Gastrocnemius medialis (tissue), 4 donors: ENCODE data around the gene SUPT7L. TPM values are rescaled to one million over a fixed set of nuclear protein-coding genes. Genes with fewer than 3 reads are reported as not detected.
A peak's percentile ranks its signal among the peaks of the same experiment; 100 is the strongest.

Experiments
- ATAC-seq, 2 donors: fragments of 150-250 bp; one replicate each; pipeline ENCODE4 v1.9.1; 2016
- DNase-seq, 2 donors: peaks; one replicate each; pipeline ENCODE4 v3.0.0-alpha.2; 2019
- H3K27ac ChIP-seq, 4 donors: fragments of 200-600 bp; sonication (generic); 1 replicate in 1 of 4; 2 replicates in 3 of 4; pipeline ENCODE4 v1.5.1; 2016 to 2018; ENCODE audit warnings: mild to moderate bottlenecking in 2 of 4, moderate library complexity in 1 of 4
- H3K27me3 ChIP-seq, 3 donors: fragments of 200-600 bp; sonication (generic) in 2 of 3; 1 replicate in 1 of 3; 2 replicates in 2 of 3; pipeline versions ENCODE4 v1.5.1 to v1.6.0; 2016 to 2019; ENCODE audit warnings: mild to moderate bottlenecking in 1 of 3, moderate library complexity in 1 of 3
- H3K36me3 ChIP-seq, 2 donors: fragments of 200-600 bp; sonication (generic) in 1 of 2; one replicate each; pipeline ENCODE4 v1.5.1; 2017 to 2018
- H3K4me1 ChIP-seq, 2 donors: fragments of 200-600 bp; sonication (generic) in 1 of 2; one replicate each; pipeline ENCODE4 v1.5.1; 2016 to 2017; ENCODE audit warnings: mild to moderate bottlenecking in 2 of 2
- H3K4me3 ChIP-seq, 4 donors: fragments of 200-600 bp; sonication (generic) in 3 of 4; 1 replicate in 1 of 4; 2 replicates in 3 of 4; pipeline ENCODE4 v1.5.1; 2016 to 2019; ENCODE audit warnings: mild to moderate bottlenecking in 2 of 4
- H3K9me3 ChIP-seq, 3 donors: fragments of 200-600 bp; sonication (generic) in 2 of 3; 1 replicate in 1 of 3; 2 replicates in 2 of 3; pipeline ENCODE4 v1.5.1; 2016 to 2019
- CTCF ChIP-seq, 5 experiments: fragments of 450-650 bp in 3 of 5; fragments of 200-600 bp in 2 of 5; sonication (generic) in 2 of 5; IDR thresholded peaks in 4 of 5; conservative IDR thresholded peaks in 1 of 5; 1 replicate in 4 of 5; 2 replicates in 1 of 5; pipeline ENCODE4 v1.5.1; 2016 to 2019; ENCODE audit warnings: antibody characterized with exemption in 5 of 5, mild to moderate bottlenecking in 3 of 5, moderate library complexity in 3 of 5
- POLR2A ChIP-seq, 2 donors: fragments of 450-650 bp; IDR thresholded peaks; one replicate each; pipeline ENCODE4 v1.6.1; 2017; ENCODE audit warnings: antibody characterized with exemption in 2 of 2, mild to moderate bottlenecking in 2 of 2, moderate library complexity in 2 of 2
- in situ Hi-C, 4 donors: fragments of 200-750 bp; cut with MboI; loops; one replicate each; pipeline versions ENCODE4 v1.15.0 to v1.8.0; 2017; ENCODE audit warnings: low sequenced_read_pairs in 4 of 4
- intact Hi-C: fragments of 100-400 bp; cut with DNase I; formaldehyde crosslinking; loops from one replicate; pipeline ENCODE4 v1.15.1; 2023; ENCODE audit warnings: low total_unique reads
- total RNA-seq, 4 donors: library from RNA; depleted of rRNA; stranded (reverse); fragments of >200 nt; gene quantifications; one replicate each; pipeline versions ENCODE4 v1.1.0 to v1.2.3, GENCODE V29; 2016

Gene SUPT7L
- 10 to 100 TPM; 14.6 to 26.0 (median 21.9) TPM for total RNA-seq

- H3K27me3 ChIP-seq: no peaks in the 10 kb centered on the region
- in situ Hi-C loops (no loop called here), intact Hi-C loops (loop anchor here (10.0 kb wide), 1 partner anchor 179 kb away; the partner anchor contains the start of gene IFT172)
- TF ChIP-seq POLR2A (IDR thresholded peaks at IDR 0.05): peak in 1 of 2 donors; percentile 8
- peak in 3 of 5 experiments; percentile 8 to 24 (median 13) for TF ChIP-seq CTCF (IDR thresholded peaks at IDR 0.05 in 4 of 5, conservative IDR thresholded peaks at IDR 0.05 in 1 of 5)
- DNase-seq (peak; percentile 57 to 78), ATAC-seq (peak; percentile 91 to 92)
- peak within 1 kb of the TSS; percentile 92 to 99 (median 94) for H3K27ac ChIP-seq
- H3K9me3 ChIP-seq: no peaks in the 10 kb centered on the region
- peaks cover 6 to 54% of the 10 kb centered on the region in 2 donors for H3K36me3 ChIP-seq
- H3K4me1 ChIP-seq: peaks cover 29 to 33% of the 10 kb centered on the region in 2 donors
- H3K4me3 ChIP-seq: peak within 1 kb of the TSS; percentile 90 to 100 (median 98)
Measured at GRCh38 chr2:27663285-27664153, at the start of gene SUPT7L, which contains the start of gene SLC4A1AP. TSS of gene SUPT7L (minus strand) at chr2:27663614. CDS start at chr2:27662192, 1,422 bp downstream. TSS of gene SLC4A1AP (plus strand) at chr2:27663889. CDS start at chr2:27663915, 26 bp downstream.

DNA sequence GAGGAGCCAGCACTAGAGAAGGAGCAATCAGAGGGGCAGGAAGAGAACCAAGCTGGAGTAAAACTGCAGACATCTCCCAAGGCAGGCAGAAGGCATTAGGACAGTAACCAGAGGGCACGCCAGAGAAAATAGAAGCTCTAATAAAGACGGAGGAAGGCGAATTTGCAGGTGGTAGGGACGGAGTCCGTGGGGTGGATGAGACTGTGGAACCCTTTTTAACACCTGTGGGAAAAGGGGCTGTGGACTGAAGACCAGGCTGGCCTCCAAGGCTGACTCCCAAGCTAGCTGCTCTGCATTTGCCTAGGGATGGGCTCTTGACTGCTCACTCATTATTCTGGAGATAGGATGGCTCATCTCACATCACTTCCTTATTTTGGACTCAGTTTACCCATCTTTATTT, 49.8 kb upstream of the SUPT7L start:
- no peaks in the 10 kb centered on the region for H3K27me3 ChIP-seq
- in situ Hi-C loops (no loop called here), intact Hi-C loops (loop anchor here (5.0 kb wide), 1 partner anchor 179 kb away; the partner anchor contains the start of genes BABAM2 and RBKS)
- H3K4me1 ChIP-seq: peaks cover 31 to 36% of the 10 kb centered on the region in 2 donors
- no peak overlapping the region for H3K27ac ChIP-seq
- H3K36me3 ChIP-seq: no peaks in the 10 kb centered on the region
- H3K9me3 ChIP-seq: no peaks in the 10 kb centered on the region
- TF ChIP-seq CTCF (IDR thresholded peaks at IDR 0.05 in 4 of 5, conservative IDR thresholded peaks at IDR 0.05 in 1 of 5) (no peak), POLR2A (IDR thresholded peaks at IDR 0.05) (no peak)
- ATAC-seq (no peak), DNase-seq (no peak)
- H3K4me3 ChIP-seq: no peak overlapping the region

DNA sequence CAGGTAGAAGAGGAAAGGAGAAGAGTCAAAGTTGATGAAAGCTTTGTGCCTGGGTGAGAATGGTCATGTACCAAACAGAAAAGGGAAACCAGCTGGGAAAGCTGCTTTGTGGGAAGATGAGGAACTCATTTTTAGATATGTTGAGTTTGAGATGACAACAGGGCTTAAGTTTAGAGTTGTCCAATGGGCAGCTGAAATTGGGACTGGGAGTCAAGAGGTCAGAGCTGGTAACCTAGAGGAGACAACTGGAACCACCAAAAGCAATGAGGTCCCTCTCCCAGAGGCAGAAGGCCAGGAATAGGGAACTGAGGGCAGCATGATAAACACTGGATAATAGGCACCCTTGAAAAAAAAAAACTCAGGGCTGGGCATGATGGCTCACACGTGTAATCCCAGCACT, 49.1 kb upstream of the SUPT7L start:
- DNase-seq (no peak), ATAC-seq (no peak)
- Histone ChIP-seq H3K4me3 (no peak overlapping the region), H3K27ac (no peak overlapping the region), H3K9me3 (no peaks in the 10 kb centered on the region), H3K27me3 (no peaks in the 10 kb centered on the region), H3K36me3 (no peaks in the 10 kb centered on the region), H3K4me1 (peaks cover 26 to 31% of the 10 kb centered on the region in 2 donors)
- in situ Hi-C loops (no loop called here), intact Hi-C loops (loop anchor here (5.0 kb wide), 1 partner anchor 180 kb away; the partner anchor contains the start of genes BABAM2 and RBKS)
- no peak for TF ChIP-seq CTCF (IDR thresholded peaks at IDR 0.05 in 4 of 5, conservative IDR thresholded peaks at IDR 0.05 in 1 of 5)
- no peak for TF ChIP-seq POLR2A (IDR thresholded peaks at IDR 0.05)

DNA sequence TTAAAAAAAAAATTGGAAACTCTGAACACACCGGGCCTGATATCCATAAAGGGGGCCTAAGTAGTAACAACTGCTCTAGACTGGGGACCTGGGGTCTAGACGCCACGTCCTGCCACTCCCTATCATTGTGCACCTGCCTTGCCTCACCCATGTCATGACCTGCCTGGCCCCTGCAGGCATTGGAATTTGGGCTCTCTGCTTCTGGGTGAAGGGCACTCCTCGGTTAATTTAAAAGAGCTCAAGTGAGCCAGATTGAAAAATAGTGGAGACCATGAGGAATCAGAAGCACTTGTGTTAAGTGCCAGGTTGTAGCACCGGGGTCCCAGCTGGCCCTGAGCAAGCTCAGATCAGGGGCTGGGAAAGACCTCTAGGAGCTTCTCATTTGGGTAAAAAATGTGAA, 48.4 kb upstream of the SUPT7L start:
- no peaks in the 10 kb centered on the region for H3K36me3 ChIP-seq
- DNase-seq: no peak
- H3K9me3 ChIP-seq: no peaks in the 10 kb centered on the region
- no peaks in the 10 kb centered on the region for H3K27me3 ChIP-seq
- in situ Hi-C loops: no loop called here
- ATAC-seq: no peak
- H3K4me3 ChIP-seq: no peak overlapping the region
- TF ChIP-seq POLR2A (IDR thresholded peaks at IDR 0.05) (no peak), CTCF (IDR thresholded peaks at IDR 0.05 in 4 of 5, conservative IDR thresholded peaks at IDR 0.05 in 1 of 5) (no peak)
- peak overlapping the region in 2 of 4 donors; percentile 4 to 21 for H3K27ac ChIP-seq
- peaks cover 26 to 27% of the 10 kb centered on the region in 2 donors for H3K4me1 ChIP-seq
- intact Hi-C loops: loop anchor here (5.0 kb wide), 1 partner anchor 180 kb away; the partner anchor contains the start of genes BABAM2 and RBKS
